GM12874 (cell line): ENCODE data around the gene HAUS1.

Experiments used
- TF ChIP-seq, protein P1 (sequence below): IDR thresholded peaks from 2 replicates; pipeline ENCODE4 v1.5.1; 2011; ENCODE audit warnings: low read depth, mild to moderate bottlenecking, control low read depth, low read length, moderate library complexity; ENCODE audit not compliant: insufficient read depth

Gene HAUS1

DNA sequence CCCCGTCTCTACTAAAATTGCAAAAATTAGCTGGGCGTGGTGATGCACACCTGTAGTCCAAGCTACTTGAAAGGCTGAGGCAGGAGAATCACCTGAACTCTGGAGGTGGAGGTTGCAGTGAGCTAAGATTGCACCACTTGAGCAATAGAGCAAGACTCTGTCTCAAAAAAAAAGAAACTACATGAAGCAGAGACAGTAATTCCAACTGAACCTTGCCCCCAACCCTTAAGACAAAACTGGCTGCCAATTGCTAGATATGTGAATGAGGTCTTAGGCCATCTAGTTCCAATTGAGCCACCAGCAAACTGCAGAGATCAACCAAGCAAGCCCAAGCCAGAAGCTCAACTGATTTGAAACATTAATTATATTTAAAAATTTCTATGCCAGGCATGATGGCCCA is 25.9 kb downstream of the HAUS1 start:
- TF ChIP-seq, protein P1, sequence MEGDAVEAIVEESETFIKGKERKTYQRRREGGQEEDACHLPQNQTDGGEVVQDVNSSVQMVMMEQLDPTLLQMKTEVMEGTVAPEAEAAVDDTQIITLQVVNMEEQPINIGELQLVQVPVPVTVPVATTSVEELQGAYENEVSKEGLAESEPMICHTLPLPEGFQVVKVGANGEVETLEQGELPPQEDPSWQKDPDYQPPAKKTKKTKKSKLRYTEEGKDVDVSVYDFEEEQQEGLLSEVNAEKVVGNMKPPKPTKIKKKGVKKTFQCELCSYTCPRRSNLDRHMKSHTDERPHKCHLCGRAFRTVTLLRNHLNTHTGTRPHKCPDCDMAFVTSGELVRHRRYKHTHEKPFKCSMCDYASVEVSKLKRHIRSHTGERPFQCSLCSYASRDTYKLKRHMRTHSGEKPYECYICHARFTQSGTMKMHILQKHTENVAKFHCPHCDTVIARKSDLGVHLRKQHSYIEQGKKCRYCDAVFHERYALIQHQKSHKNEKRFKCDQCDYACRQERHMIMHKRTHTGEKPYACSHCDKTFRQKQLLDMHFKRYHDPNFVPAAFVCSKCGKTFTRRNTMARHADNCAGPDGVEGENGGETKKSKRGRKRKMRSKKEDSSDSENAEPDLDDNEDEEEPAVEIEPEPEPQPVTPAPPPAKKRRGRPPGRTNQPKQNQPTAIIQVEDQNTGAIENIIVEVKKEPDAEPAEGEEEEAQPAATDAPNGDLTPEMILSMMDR: no peak

DNA sequence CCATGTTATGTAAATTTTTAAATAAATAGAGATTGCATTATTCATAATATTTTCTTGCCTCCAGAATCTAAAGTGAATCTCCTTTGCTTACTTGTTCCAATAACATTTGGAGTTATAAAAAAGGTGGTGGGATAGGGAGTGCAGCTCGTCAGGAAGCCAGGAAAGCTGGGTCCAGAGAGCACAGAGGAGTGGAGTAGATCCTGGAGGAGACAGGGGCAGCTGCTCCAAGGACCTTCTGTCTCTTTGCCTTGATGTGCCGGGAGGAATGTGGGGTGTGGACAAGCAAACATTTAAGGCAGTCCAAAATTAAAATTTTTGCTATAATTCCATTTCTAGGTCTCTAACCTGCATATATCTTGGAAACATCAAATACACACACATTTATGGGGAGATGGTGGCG is 29.3 kb downstream of the HAUS1 start:
- TF ChIP-seq, protein P1: no peak

DNA sequence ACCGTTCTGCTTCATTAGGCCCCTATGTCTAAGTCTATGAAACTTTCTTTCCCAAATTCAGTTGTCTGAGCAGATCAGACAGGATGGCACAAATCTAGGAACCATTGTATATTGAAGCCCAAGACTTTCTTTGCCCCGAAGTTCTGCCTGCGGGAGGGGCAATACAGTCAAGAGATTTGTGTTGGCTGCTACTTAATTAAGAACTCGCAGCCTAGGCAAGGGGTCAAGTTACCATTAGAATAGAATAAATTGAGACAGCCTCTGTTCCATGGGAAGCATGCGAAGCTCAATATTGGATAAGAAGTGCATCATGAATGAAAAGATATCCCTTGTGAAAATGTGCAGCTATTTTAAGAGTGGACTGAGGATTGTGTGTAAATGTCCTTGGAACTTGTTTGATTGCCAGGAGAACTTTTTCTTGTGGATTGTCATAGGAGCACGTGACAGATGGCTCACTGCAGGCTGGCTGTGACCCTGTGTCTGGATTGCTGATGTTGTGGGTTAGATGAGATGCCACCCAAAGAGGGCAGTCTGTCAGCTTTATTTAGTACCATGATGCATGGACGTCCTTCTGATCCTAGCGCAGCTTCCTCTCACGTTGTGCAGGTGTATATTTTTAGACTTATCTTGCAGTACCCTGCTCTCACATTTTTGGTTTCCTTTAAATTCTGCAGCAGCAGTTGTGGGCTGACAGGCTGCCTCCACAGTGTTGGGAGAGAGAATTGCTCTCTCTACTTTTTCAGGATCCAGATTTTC is 30.9 kb downstream of the HAUS1 start:
- TF ChIP-seq, protein P1: no peak

DNA sequence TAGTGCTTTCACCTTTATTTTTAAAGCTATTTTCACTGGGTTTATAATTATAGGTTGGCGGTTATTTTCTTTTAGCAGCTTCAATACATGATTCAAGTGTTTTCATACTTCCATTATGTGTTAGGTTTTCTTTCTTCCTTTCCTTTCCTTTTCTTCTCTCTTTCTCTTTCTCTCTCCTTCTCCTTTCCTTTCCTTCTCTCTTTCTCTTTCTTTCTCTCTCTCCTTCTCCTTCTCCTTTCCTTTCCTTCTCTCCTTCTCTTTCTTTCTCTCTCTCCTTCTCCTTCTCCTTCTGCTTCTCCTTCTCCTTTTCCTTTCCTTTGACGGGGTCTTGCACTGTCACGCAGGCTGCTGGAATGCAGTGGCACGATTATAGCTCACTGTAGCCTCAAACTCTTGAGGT is 36.0 kb downstream of the HAUS1 start:
- TF ChIP-seq, protein P1: no peak

DNA sequence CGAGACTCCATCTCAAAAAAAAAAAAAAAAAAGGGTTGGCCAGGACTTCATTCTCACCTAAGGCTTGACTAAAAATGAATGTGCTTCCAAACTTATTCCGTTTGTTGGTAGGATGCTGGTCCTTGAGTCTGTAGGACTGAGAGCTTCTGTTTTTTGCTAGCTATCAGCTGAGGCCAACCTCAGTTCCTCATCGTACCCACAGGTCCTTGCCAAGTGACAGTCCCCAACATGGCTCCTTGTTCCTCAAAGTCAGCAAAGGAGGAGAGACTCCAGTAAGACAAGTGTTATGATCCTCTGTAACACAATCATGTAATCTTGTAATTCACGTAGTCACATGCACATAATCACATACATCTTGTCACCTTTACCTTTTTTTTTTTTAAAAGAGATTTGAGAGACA is 37.0 kb downstream of the HAUS1 start:
- TF ChIP-seq, protein P1: no peak

DNA sequence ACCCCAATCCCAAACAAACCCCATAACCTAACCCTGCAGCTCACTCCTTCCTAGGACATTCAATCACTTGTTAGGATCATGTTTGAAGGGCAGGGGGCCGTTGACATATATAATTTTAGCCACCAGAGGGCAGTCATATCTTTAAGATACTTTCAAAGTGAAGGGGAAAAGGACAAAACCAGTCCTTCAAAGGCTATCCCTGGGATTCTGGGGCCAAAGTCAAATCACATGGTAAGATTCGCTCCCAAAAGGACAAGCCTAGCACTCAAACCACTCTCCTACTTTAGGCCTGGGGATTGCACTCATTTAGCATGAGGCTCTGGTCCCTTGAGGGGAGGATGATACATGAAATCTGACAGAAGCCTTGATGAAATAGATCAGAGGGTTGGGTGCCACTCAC is 44.6 kb downstream of the HAUS1 start:
- TF ChIP-seq, protein P1: peak; percentile 32

DNA sequence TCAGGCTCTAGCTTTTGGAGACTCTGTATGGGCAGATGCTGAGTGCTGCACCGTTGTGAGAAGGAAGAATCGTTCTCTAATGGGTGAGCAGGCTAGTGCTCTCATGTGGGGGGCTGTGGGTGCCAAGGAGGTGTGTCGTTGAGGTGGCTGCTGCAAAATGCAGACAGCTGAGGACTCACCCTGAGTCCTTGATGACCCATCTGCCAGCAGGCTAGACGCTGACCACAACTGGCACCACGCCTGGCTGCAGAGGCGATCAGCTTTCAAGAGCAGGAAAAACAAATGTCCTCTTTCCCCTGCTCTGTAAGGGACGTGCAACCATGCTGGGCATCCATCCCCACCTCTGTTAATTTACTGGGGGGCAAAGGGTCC is 48.2 kb downstream of the HAUS1 start:
- TF ChIP-seq, protein P1: no peak
